COR-L47 (cell line): ENCODE data around the gene ZCCHC14.
"Not testable (repeated sequence)": the region's sequence is repeated elsewhere in the genome, so short reads cannot be mapped to it uniquely, and the experiment has no call there.

Experiments
- DNase-seq: peaks from one replicate; lab custom pipeline; 2025; lab: John Stamatoyannopoulos, UW

The ZCCHC14 gene

GRCh38 chr16:87524407-87524806, 31.6 kb upstream of the ZCCHC14 start:
- no peak for DNase-seq

- DNase-seq = not testable (repeated sequence)
Measured at GRCh38 chr16:87523605-87524004, 30.8 kb upstream of the ZCCHC14 start.

DNA sequence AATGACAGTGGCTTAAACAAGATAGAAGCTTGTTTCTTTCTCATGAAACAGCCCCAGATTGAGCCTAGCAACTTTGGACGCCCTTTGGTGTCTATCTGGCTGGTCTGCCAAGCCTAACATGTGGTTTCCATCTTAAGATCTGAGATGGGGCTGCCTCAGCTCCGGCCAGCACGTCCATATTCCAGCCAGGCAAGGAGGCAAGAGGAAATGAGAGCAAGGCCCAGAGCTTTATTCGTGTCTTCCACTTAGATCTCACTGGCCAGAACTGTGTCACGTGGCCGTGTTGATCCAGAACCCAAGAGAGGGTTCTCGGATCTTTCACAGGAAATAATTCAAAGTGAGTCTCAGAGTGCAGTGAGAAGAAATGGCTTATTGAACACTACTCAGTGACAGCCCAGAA, 28.9 kb upstream of the ZCCHC14 start:
- not testable (repeated sequence) for DNase-seq

DNA sequence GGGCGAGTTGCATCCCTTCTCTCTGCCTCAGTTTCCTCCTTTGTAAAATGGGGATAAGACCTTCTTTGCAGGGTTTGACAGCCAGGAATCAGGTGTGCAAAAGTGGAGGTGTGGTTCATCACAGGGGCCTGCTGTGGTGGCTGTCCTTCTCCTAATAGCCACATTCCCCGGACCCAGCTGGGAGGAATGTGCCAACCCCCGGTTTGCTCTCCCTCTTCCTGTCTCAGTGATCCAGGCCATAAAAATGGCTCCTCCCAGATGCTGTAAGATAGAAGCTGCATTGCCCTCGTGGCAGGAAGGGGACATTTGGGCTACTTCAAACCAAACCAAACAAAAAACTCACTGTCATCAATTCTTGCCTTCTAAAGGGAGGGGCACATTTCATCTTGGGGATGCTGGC, 26.3 kb upstream of the ZCCHC14 start:
- not testable (repeated sequence) for DNase-seq

GRCh38 chr16:87518430-87519051, 25.7 kb upstream of the ZCCHC14 start:
- DNase-seq = not testable (repeated sequence)

DNA sequence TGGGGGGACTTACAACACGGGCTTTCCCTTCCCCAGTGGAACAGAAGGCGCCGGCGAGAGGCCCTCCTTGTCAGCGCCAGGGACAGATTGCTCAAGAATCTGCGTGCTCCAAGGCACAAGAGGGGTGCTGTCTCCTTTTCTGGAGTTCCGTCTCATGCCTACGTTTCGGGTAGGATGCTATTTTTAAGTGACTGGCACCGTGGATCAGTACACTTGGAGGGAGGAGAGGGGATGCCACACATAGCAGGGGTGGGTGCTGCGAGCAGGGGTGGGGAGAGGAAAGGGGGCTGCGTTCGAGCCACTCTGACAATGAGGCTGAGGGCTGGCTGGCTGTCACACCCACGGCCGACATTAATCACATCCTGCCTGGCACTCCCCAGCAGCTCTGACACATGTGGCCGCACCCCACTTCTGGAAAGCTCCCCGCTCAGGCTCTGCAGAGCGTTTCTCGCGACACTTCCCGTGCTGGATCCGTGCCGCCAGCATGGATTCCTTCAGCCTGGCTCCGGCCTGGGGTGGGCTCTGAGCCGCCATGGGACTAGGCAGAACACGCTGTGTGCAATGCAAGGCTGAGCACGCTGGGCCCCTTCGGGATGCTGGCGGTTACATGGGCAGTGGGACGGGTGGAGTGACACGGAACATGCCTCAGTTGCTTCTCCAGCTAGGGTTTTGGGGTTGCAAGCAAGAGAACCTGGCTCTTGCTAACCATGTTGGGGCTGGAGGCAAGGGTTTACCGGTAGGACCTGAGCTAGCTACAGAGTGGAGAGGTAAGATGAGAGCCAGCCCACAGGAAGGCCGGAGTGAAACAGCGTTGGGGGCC, 25.0 kb upstream of the ZCCHC14 start:
- DNase-seq = not testable (repeated sequence)

DNA sequence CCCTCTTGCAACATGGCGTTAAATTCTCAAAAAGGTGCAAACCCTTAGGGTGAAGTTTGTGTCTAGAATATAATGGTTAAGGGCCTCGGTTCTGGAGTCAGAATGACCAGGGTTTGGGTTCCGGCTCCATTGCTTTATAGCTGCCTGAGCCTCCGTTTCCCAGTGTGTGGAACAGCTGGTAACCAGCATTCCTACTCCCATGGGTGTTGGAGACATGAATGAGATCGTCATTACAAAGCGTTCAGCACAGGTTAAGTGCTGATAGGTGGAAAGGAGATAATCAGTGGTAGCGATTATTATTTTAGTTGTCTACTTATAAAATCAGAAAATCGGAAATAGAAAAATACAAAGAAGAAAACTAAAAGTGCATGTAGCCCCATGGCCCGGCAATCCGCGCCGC, 23.5 kb upstream of the ZCCHC14 start:
- DNase-seq = no peak

- no peak for DNase-seq
Measured at GRCh38 chr16:87515475-87516330, 22.9 kb upstream of the ZCCHC14 start.

GRCh38 chr16:87509778-87510177, 17.0 kb upstream of the ZCCHC14 start:
- not testable (repeated sequence) for DNase-seq

DNA sequence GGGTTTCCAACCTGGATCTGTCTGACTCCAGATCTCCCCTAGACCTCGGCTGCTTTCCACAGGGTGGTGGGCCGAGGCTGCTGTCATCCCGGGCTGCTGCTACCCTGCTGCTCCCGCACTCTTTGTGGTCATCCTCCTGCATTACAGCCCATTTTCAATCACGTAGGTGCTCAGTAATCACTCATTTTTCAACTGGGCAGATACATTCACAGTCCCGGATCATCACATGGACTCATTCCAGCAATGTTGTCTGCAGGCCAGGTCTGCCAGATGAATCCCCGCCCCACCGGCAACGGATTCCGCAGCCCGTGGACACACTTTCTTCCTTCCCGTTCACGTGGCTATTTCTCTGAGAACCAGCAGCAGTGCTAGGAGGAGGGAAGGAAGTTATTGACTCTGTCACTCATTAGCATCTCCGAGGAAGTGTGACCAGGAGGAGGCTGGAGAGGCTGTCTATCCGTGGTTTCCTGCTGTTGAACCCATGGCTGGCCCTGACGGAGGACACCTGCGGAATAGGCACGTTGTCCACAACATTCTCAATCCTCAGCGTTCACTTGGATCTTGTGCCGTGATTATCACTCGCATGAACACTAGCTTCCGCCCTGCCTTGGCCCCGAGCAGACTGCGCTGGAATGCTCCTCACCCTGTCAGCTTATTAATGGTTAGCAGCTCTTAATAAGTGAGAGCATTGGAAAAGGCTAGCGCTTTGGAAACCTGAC, 14.7 kb upstream of the ZCCHC14 start:
- DNase-seq = no peak

- DNase-seq = no peak
Measured at GRCh38 chr16:87506423-87507350, 13.9 kb upstream of the ZCCHC14 start.

- no peak for DNase-seq
Measured at GRCh38 chr16:87505834-87506233, 13.0 kb upstream of the ZCCHC14 start.

DNA sequence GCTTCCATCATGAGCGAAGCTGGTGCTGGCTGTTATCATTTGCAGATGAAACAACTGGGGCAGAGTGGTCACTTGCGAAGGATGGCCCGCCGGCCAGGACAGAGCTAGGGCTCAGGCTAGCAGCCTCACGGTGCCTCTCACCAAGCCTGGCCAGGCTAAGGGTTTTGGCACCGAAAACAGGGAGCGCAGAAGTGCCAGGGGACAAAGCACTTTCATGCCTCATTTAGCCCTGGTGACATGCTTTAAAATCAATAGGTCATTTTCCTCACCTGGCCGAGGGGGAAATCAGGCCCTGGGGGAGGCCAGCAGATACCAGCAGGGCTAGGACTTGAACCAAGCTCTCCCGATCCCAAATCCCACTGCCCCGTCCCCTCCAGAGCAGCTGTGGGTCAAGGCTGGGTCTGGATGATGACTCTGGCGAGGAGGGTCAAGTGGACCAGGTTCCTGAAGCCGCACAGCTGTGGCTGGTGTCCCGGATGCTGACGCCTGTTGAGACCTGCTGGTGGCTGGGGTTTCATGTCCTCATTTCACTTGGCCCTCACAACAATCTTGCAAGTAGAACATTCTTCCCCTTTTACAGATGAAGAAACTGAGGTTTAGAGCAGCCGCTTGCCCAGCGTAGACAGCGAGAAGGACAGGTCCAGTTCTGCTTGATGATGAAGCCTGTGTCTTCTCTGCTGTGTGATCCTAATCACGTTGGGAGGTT, 10.6 kb upstream of the ZCCHC14 start:
- not testable (repeated sequence) for DNase-seq

- DNase-seq = no peak
Measured at GRCh38 chr16:87502308-87502969, 9.6 kb upstream of the ZCCHC14 start.

DNA sequence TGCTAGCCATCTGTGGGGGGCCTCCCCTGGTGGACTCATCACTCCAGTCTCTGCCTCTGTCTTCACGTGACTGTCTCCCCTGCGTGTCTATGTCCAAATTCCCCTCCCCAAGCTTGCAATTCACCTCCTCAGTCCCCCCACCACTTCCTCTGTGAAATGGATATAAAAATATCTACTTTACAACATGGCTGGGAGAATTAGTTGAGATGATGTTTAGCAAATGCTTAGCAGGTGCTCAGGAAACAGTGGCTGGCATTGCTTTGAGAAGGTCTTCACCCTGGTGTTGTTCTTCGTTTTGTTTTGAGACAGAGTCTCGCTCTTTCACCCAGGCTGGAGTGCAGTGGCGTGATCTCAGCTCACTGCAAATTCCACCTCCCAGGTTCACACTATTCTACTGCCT, 8.3 kb upstream of the ZCCHC14 start:
- no peak for DNase-seq

GRCh38 chr16:87499189-87499486, 6.3 kb upstream of the ZCCHC14 start:
- no peak for DNase-seq

- no peak for DNase-seq
Measured at GRCh38 chr16:87498324-87499188, 5.7 kb upstream of the ZCCHC14 start.

DNA sequence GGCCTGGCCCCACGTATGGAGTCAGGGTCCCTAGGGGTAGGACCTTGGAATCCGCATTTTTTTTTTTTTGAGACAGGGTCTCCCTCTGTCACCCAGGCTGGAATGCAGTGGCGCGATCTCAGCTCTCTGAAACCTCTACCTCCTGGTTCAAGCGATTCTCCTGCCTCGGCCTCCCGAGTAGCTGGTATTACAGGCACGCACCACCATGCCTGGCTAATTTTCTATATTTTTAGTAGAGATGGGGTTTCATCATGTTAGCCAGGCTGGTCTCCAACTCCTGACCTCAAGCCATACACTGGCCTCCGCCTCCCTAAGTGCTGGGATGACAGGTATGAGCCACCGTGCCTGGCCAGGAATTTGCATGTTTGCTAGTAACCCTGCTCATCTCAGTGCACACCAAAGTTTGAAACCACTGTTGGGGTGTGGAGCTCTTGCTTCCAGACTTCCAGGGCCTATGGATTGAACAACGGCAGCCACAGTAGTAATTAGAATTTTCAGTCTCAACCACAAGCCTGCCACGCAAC, 5.0 kb upstream of the ZCCHC14 start:
- DNase-seq = not testable (repeated sequence)
